Vagina (tissue), 2 donors: ENCODE results near the gene CDV3. TPM values are rescaled to one million over a fixed set of nuclear protein-coding genes. Genes with fewer than 3 reads are reported as not detected.

Experiments
- DNase-seq, 2 donors: peaks; one replicate each; pipeline ENCODE4 v3.0.0-alpha.2; 2017; ENCODE audit errors: extremely low spot score in 2 of 2
- H3K27ac ChIP-seq: fragments of 200-600 bp; sonication (generic); one replicate; pipeline ENCODE4 v1.5.1; 2019
- H3K27me3 ChIP-seq: fragments of 200-600 bp; sonication (generic); one replicate; pipeline ENCODE4 v1.5.1; 2019
- H3K36me3 ChIP-seq, 2 donors: fragments of 200-600 bp; sonication (generic); one replicate each; pipeline ENCODE4 v1.5.1; 2017 to 2019
- H3K4me1 ChIP-seq: fragments of 200-600 bp; sonication (generic); one replicate; pipeline ENCODE4 v1.5.1; 2019
- H3K4me3 ChIP-seq, 2 donors: fragments of 200-600 bp; sonication (generic); 1 replicate in 1 of 2; 2 replicates in 1 of 2; pipeline ENCODE4 v1.5.1; 2016 to 2019
- H3K9me3 ChIP-seq: fragments of 200-600 bp; sonication (generic); one replicate; pipeline ENCODE4 v1.5.1; 2019
- POLR2A ChIP-seq, 2 donors: fragments of 450-650 bp; IDR thresholded peaks; one replicate each; pipeline ENCODE4 v1.6.1; 2017; ENCODE audit warnings: antibody characterized with exemption in 2 of 2, mild to moderate bottlenecking in 2 of 2, moderate library complexity in 2 of 2
- POLR2AphosphoS5 ChIP-seq, 2 donors: sonication (generic); formaldehyde crosslinking; IDR thresholded peaks; one replicate each; pipeline ENCODE4 v1.9.0; 2017; ENCODE audit warnings: antibody characterized with exemption in 2 of 2, mild to moderate bottlenecking in 2 of 2, low read depth in 1 of 2; ENCODE audit not compliant: insufficient read depth in 1 of 2
- intact Hi-C: fragments of 100-400 bp; cut with DNase I; formaldehyde crosslinking; loops from one replicate; pipeline ENCODE4 v1.15.1; 2023
- total RNA-seq: library from RNA; depleted of rRNA; stranded (reverse); fragments of >200 nt; gene quantifications from one replicate; pipeline ENCODE4 v1.2.3, GENCODE V29; 2016
- TF ChIP-seq, protein P1 (sequence below), 3 experiments: fragments of 450-650 bp in 2 of 3; fragments of 200-600 bp in 1 of 3; sonication (generic) in 1 of 3; IDR thresholded peaks; one replicate each; pipeline ENCODE4 v1.5.1; 2017 to 2019; ENCODE audit warnings: antibody characterized with exemption in 3 of 3, mild to moderate bottlenecking in 2 of 3, moderate library complexity in 2 of 3

The CDV3 gene
- total RNA-seq, 1 donor from 2014 or later: 55.0 TPM

DNA sequence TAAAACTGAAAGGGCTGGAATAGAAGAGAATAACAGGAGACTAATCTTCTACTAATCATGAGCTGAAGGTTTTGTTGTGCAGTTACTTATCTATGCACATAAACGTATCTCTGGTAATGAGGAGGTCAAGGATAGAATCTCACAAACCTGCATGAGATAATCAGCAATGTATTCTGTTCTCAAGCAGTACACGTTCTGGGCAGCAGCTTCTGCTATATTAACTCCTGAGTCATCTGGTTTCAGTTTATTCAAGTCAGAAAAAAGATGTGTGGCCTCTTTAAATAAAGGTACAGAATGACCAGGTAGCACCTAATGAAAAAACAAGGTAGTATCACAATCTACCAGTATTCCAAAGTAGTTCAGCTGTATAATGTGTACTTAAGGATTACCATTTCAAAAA is 34.9 kb downstream of the CDV3 start:
- H3K36me3 ChIP-seq: peaks cover 0 to 19% of the 10 kb centered on the region in 2 donors
- no peak overlapping the region for H3K4me3 ChIP-seq
- intact Hi-C loops: no loop called here
- no peak overlapping the region for H3K27ac ChIP-seq
- no peak for DNase-seq
- no peaks in the 10 kb centered on the region for H3K9me3 ChIP-seq
- no peak for TF ChIP-seq POLR2AphosphoS5 (IDR thresholded peaks at IDR 0.05; ENCODE audit: insufficient read depth in 1 of 2, low read depth in 1 of 2)
- TF ChIP-seq POLR2A (IDR thresholded peaks at IDR 0.05): no peak
- TF ChIP-seq, protein P1, sequence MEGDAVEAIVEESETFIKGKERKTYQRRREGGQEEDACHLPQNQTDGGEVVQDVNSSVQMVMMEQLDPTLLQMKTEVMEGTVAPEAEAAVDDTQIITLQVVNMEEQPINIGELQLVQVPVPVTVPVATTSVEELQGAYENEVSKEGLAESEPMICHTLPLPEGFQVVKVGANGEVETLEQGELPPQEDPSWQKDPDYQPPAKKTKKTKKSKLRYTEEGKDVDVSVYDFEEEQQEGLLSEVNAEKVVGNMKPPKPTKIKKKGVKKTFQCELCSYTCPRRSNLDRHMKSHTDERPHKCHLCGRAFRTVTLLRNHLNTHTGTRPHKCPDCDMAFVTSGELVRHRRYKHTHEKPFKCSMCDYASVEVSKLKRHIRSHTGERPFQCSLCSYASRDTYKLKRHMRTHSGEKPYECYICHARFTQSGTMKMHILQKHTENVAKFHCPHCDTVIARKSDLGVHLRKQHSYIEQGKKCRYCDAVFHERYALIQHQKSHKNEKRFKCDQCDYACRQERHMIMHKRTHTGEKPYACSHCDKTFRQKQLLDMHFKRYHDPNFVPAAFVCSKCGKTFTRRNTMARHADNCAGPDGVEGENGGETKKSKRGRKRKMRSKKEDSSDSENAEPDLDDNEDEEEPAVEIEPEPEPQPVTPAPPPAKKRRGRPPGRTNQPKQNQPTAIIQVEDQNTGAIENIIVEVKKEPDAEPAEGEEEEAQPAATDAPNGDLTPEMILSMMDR (IDR thresholded peaks at IDR 0.05): no peak
- H3K27me3 ChIP-seq: no peaks in the 10 kb centered on the region
- H3K4me1 ChIP-seq: no peaks in the 10 kb centered on the region

DNA sequence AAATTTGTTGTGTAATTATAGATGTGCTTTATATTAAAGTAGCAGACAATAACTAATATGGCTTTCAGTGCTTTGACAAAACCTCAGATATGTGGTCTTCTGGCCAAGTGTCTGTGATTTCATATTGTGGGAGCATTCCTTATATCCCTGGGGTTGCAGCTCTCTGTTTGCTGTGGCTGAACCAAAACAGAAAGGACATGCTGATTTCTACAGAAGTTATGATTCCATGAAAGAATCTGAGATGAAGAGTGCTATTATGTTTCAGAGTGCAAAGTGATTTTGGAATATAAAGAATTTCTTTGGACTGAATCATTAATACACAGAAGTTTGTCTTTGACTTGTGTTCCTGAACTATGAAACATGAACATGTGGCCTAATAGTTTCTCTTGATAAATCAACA is 36.5 kb downstream of the CDV3 start:
- no peak overlapping the region for H3K27ac ChIP-seq
- no peaks in the 10 kb centered on the region for H3K27me3 ChIP-seq
- no peak overlapping the region for H3K4me3 ChIP-seq
- H3K4me1 ChIP-seq: no peaks in the 10 kb centered on the region
- DNase-seq: no peak
- TF ChIP-seq, protein P1 (IDR thresholded peaks at IDR 0.05): no peak
- no peak for TF ChIP-seq POLR2AphosphoS5 (IDR thresholded peaks at IDR 0.05; ENCODE audit: insufficient read depth in 1 of 2, low read depth in 1 of 2)
- H3K36me3 ChIP-seq: peaks cover 0 to 19% of the 10 kb centered on the region in 2 donors
- no peaks in the 10 kb centered on the region for H3K9me3 ChIP-seq
- intact Hi-C loops: no loop called here

DNA sequence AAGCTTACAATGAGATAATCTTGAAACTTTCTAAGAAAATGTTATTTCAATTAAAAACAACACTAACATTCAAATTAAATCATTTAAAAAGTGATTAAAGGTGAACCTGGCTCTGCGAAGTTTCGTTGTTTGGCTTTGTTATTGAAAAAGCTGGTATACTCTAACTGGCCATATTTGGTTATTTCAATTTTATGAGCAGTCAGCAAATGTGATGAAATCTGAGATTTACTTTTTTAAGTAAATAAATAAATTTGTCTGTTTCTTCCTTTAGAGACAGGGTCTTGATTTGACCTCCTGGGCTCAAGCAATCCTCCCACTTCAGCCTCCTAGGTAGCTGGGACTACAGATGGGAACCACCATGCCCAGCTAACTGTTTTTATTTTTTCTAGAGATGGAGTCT is 38.0 kb downstream of the CDV3 start:
- no peak for DNase-seq
- TF ChIP-seq, protein P1 (IDR thresholded peaks at IDR 0.05): no peak
- no peak for TF ChIP-seq POLR2AphosphoS5 (IDR thresholded peaks at IDR 0.05; ENCODE audit: insufficient read depth in 1 of 2, low read depth in 1 of 2)
- no peak for TF ChIP-seq POLR2A (IDR thresholded peaks at IDR 0.05)
- Histone ChIP-seq H3K9me3 (no peaks in the 10 kb centered on the region), H3K27ac (no peak overlapping the region), H3K4me3 (no peak overlapping the region), H3K36me3 (peaks cover 0 to 25% of the 10 kb centered on the region in 2 donors), H3K27me3 (no peaks in the 10 kb centered on the region), H3K4me1 (no peaks in the 10 kb centered on the region)
- intact Hi-C loops: no loop called here

DNA sequence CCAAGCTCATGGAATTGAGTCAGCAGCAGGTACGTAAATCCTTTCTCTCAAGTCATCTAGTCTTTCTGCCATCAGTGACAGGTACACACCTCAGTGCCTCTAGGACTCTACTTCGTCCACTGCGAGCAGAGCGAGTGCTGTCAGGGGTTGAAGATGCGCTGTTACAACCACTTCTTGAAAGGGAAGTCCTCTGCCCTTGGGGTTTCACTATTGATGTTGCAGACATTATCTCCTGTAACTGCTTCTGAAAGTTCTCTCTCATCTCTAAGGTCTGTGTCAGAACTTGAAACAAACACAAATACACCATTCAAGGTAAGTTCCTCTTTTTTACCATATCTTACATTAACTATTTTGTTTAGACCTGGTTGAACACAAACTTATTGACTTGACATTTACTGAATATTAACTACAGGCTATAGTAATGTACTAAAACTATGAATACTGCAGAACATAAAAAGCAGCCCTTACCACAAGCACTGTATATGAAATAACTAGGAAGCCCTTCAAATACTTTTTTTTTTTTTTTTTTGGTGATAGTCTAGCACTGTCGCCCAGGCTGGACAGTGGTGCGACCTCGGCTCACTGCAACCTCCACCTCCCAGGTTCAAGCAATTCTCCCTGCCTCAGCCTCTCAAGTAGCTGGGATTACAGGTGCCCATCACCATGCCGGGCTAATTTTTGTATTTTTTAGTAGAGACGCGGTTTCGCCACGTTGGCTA is 46.7 kb downstream of the CDV3 start:
- intact Hi-C loops: no loop called here

DNA sequence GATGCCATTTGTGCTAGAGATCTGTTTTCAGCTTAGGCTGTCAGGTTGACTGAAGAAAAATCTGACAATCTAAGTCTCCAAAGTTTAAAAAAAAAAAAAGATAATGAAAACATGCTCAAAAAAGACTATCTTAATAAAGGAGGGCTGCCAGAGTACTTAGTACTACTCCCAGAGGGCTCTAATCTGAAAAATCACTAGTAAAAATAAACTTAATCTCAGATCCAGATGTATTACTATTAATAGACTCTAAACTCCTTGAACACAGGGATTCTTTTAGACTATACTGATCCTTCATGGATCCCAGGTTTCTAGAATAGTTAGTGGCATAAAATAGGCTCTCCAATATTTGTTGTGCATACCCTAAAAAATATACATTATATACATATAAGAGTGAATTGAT is 54.3 kb downstream of the CDV3 start:
- no peaks in the 10 kb centered on the region for H3K9me3 ChIP-seq
- intact Hi-C loops: no loop called here
- no peak overlapping the region for H3K27ac ChIP-seq
- no peaks in the 10 kb centered on the region for H3K4me1 ChIP-seq
- TF ChIP-seq POLR2A (IDR thresholded peaks at IDR 0.05) (no peak), POLR2AphosphoS5 (IDR thresholded peaks at IDR 0.05; ENCODE audit: insufficient read depth in 1 of 2, low read depth in 1 of 2) (no peak)
- TF ChIP-seq, protein P1 (IDR thresholded peaks at IDR 0.05): no peak
- no peak overlapping the region for H3K4me3 ChIP-seq
- H3K27me3 ChIP-seq: no peaks in the 10 kb centered on the region
- H3K36me3 ChIP-seq: peaks cover 0 to 38% of the 10 kb centered on the region in 2 donors
- DNase-seq: no peak

More for the DNA sequence above, 46.7 kb downstream of the CDV3 start:
- DNase-seq: no peak
- H3K36me3 ChIP-seq: peaks cover 0 to 63% of the 10 kb centered on the region in 2 donors
- H3K27me3 ChIP-seq: no peaks in the 10 kb centered on the region
- TF ChIP-seq POLR2A (IDR thresholded peaks at IDR 0.05) (no peak), POLR2AphosphoS5 (IDR thresholded peaks at IDR 0.05; ENCODE audit: insufficient read depth in 1 of 2, low read depth in 1 of 2) (no peak)
- TF ChIP-seq, protein P1 (IDR thresholded peaks at IDR 0.05): no peak
- no peak overlapping the region for H3K27ac ChIP-seq
- no peaks in the 10 kb centered on the region for H3K4me1 ChIP-seq
- H3K9me3 ChIP-seq: no peaks in the 10 kb centered on the region
- H3K4me3 ChIP-seq: no peak overlapping the region
